ENCODE results near the gene GNG14.
"Not testable (repeated sequence)": the region's sequence is repeated elsewhere in the genome, so short reads cannot be mapped to it uniquely, and the experiment has no call there.

The GNG14 gene

DNA sequence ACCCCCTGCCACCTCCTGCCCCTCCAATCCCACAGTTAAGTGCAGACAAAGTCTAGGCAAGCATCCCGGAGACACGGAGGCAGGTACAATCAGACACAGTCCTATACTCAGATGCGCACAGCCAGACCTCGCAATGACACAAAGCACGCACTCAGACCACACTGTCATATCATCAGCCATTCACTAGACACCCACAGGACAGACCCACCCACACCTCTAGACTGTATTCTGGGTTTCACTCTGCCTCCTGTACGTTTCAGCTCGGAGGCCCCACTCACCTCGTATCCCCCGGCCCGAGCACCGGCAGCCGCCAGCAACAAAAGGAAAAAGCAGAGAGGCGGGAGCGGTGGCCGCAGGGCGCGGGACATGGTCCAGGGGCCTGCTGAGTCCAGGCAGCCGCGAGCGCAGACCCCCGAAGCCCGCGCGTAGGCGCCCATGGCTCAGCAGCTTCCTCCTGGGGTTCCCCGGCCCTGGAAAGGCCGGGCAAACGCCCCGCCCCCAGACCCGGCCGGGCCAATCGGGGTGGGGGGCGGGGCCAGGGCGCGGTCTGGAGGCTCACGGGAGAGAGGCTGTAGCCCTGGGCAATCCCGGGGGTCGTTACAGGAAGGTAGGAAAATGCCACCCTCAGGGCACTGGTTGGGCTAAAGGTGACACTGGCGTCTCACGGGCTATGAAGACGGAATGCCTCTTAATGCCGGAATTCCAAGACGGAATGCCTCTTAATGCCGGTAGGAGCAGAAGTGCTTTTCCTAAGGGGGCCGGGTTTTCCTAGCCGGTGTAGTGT is 21.3 kb upstream of the GNG14 start, which contains the start of the genes MAN2B1 and WDR83:
TSS of gene MAN2B1 (minus strand) at position 478 of the 784 bp plus-strand sequence. CDS start at position 437, 41 bp downstream.
TSS of gene WDR83 (plus strand) at position 543 of the 784 bp plus-strand sequence. CDS start 2,984 bp downstream, outside the sequence.
- peak; percentile 51 to 58 for DNase-seq (ENCODE audit: low read depth in 2 of 2, low spot score in 1 of 2)

DNA sequence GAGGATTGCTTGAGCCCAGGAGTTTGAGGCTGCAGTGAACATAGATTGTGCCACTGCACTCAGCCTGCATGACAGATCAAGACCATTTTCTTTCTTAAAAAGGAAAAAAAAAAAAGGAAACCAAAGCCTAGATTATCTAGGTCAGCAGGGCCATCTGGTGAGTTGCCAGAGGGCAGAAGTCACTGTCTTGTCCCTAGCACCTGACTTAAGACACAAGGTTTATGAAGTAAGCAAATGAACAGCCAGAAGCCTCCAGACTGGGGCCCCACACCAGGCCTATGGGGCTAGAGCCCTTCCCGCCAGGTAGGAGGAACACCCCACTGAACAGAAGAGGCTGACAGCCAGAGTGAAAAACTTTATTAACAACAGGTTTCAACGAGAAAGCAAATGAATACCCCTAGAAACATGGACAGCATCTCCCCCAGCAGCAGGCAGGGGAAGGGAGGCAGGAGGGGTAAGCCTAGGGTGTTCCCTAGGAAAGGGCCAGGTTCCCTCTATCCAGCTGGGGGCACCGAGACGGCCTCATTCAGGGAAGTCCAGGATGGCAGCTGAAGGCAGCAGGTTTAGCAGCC is 20.0 kb upstream of the GNG14 start:
- no peak for DNase-seq (ENCODE audit: low read depth in 2 of 2, low spot score in 1 of 2)

DNA sequence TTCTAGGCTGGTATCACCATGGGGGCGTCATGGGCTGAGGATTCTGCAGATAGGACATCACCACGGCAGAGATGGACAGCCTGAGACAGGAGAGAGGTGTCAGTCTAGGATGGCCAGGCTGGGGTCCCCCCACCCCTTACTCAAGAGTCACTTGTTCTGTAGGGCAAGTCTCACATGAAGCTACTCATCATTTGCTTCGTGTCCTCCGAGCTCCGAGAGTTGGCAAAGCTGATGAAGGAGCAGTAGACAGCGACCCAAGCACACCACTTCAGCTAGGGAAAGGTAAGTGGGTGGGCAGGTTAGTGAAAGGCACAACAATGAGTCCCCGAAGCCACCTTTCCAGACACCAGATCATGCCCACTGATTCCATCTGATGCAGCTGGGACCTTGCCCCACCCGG is 19.5 kb upstream of the GNG14 start:
- DNase-seq (ENCODE audit: low read depth in 2 of 2, low spot score in 1 of 2) = no peak

DNA sequence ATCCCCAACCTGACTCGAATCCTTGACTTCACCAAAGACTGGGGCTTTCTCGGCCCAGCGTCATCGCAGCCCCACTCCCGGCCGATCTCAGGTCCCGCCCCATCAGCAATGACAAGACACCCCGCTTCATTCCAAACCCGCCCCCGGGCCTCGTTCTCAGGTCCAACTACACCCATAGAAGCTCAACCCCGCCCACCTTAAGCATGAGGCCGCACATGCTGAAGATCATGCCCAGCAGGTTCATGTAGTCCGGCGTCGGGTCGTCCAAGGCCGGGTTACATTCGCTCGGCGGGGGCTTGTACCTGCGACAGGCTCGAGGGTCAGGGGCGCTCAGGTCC is 18.9 kb upstream of the GNG14 start:
- DNase-seq (ENCODE audit: low read depth in 2 of 2, low spot score in 1 of 2) = peak in 1 of 2 donors; percentile 34

DNA sequence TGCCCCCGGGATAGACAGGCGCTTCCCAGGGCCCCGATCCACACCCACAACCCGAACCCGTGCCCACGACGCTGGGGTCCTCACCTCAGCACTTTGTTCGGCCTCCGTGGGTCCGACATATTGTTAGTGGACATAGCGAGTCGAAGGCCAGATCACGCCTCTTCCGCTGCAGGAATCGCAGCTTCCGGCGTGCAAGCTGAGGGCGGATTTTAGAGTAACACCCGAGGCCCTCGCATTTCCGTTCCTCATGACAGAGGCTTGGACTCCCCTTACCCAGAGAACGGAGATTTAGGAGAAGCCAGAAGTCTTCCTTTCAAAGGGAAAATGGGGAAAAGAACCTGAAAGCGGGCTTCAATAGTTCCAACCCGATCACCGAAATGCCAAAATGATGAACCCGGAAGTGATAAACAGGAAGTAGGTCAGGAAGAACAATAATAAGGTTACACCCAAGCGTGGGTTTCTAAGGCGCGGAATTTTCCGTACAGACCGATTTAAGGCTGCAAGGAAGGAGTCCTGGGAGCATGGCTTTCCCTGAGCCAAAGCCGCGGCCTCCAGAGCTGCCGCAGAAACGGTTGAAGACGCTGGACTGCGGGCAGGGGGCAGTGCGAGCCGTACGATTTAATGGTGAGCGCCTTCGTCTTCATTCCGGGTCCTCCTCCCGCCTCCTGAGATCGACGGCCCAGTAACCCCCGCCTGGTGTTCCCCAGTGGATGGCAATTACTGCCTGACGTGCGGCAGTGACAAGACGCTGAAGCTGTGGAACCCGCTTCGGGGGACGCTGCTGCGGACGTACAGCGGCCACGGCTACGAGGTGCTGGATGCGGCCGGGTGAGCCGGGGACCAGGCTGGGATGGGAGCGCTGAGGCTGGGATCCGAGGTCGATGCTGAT is 18.3 kb upstream of the GNG14 start:
- DNase-seq (ENCODE audit: low read depth in 2 of 2, low spot score in 1 of 2) = peak; percentile 37 to 62

DNA sequence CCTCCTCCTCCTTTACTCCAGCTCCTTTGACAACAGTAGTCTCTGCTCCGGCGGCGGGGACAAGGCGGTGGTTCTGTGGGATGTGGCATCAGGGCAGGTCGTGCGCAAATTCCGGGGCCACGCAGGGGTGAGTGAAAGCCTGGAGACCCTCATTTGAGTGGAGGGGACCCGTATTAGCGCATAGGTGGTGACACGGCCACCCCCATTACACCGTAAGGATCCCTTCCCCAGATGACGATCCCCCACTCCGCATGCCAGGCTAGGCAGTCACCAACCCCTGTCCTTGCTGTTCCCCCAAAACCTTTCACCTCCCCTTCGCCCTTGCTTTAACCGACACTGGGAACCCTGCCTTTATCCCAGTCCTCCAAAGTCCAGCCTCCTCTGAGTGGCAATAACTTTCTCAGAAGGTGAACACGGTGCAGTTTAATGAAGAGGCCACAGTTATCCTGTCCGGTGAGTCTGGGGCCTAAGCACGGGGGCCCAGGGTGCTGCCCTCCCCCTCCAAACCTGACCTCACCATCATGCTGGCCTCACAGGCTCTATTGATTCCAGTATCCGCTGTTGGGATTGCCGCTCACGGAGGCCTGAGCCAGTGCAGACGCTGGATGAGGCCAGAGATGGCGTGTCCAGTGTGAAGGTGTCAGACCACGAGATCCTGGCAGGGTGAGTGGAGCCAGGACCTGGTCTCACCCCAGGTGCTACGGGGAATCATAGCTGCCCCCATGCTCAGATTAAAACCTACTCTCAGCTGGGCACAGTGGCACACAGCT is 17.5 kb upstream of the GNG14 start:
- DNase-seq (ENCODE audit: low read depth in 2 of 2, low spot score in 1 of 2) = no peak

DNA sequence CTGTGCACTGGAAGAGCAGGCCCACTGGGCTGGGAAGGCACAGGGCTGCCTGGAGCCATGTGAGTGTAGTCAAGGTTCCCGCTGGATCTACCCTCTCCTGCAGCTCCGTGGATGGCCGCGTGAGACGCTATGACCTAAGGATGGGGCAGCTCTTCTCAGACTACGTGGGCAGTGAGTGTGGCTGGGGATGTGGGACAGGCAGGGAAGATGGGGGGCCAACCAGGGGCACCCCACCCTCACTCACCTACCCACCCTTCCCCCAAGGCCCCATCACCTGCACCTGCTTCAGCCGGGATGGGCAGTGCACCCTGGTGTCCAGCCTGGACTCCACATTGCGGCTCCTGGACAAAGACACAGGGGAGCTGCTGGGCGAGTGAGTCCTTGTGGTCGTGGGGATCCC is 15.1 kb upstream of the GNG14 start:
- DNase-seq (ENCODE audit: low read depth in 2 of 2, low spot score in 1 of 2) = no peak

DNA sequence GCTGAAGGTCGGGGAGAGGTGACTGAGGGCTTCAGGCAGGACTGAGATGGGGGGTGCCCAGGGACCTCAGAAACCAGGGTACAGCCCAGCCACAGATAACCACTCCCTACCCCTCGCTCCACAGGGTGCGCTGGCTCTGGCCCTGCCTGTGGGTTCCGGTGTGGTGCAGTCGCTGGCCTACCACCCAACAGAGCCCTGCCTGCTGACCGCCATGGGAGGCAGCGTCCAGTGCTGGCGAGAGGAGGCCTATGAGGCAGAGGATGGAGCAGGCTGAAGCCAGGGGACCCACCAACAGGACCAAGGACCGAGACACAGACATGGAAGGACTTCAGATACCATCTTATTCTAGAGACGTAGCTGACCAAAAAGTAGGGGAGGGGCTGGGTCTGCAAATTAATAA is 12.4 kb upstream of the GNG14 start:
- no peak for DNase-seq (ENCODE audit: low read depth in 2 of 2, low spot score in 1 of 2)

DNA sequence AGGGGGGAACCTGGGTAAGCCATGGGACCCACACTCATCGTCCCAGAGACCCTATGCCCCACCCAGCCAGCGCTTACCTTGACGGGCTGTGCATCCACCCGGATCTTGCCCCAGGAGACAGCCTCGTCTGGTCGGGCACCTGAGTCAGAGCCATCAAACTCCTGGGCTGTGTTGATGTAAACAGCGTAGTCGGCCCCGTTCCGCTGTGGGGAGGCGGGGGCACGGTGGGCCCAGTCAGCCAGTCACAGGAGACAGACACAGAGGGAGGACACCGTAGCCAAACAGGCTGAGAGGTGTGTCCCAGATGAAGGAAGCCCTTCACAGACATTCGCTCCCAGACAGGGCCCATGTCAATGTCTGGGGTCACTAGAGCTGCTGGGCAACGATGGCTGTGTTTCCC is 11.9 kb upstream of the GNG14 start:
- no peak for DNase-seq (ENCODE audit: low read depth in 2 of 2, low spot score in 1 of 2)

DNA sequence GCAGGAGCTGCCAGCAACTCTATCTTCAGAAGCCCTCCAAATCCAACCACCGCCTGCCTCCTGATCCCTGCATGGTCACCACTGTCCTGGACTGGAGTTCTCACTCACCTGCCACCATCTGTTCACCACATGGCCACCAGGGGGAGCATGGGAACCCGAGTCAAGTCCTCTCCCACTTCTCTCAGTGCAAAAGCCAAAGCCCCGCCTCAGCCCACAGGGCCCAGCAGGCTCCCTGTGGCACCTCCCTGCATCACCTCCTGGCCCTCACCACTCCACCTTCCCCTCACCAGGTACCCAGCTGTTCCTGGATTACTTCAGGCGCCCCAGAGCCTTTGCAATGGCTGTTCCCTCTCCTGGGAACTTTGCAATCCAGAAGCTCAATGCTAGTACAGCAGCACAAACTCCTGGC is 11.4 kb upstream of the GNG14 start:
- peak; percentile 73 to 77 for DNase-seq (ENCODE audit: low read depth in 2 of 2, low spot score in 1 of 2)

DNA sequence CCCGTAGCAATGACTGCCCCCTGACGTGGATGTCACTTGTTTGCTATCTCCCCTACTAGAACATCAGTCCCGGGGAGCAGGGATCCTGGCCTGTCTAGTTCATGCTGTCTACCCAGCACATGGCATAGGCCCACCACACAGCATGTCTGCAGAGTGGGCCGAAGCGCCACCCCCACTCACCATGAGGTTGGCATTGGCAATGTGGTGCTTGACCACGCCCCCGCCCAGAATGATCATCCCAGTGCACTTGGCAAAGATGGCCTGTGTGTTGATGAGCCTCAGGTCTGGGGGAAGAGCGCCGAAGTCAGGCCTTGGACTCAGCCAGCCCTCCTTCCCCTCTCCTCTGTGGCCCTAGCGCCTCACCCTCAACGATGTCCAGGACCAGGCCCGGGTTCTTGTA is 10.9 kb upstream of the GNG14 start:
- no peak for DNase-seq (ENCODE audit: low read depth in 2 of 2, low spot score in 1 of 2)

DNA sequence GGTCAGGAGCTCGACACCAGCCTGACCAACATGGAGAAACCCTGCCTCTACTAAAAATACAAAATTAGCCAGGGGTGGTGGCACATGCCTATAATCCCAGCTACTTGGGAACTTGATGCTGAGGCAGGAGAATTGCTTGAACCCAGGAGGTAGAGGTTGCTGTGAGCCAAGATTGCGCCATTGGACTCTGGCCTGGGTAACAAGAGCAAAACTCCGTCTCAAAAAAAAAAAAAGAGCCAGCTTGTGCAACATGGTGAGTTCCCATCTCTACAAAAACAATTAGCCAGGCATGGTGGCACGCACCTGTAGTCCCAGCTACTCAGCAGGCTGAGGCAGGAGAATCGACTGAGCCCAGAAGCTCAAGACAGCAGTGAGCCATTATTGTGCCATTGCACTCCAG is 9.8 kb upstream of the GNG14 start:
- DNase-seq (ENCODE audit: low read depth in 2 of 2, low spot score in 1 of 2) = not testable (repeated sequence)

DNA sequence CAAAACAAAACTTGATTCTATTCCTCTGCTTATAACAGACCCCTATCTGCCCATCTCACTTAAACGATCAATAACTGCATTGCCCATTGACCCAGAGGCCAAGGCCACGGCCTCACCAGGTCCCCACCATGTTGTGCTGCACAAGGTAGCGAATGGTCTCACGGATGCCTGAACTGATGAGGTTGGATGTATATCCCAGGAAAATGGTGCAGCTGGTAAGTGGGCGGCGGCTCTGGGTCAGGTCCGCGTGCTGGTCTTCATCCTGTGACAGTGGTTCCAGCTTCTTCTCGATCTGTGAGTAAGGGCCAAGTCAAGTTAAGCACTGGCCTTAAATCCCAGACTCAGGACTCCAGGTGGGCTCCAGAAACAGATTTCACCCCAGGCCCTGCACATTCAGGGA is 7.8 kb upstream of the GNG14 start:
- no peak for DNase-seq (ENCODE audit: low read depth in 2 of 2, low spot score in 1 of 2)

DNA sequence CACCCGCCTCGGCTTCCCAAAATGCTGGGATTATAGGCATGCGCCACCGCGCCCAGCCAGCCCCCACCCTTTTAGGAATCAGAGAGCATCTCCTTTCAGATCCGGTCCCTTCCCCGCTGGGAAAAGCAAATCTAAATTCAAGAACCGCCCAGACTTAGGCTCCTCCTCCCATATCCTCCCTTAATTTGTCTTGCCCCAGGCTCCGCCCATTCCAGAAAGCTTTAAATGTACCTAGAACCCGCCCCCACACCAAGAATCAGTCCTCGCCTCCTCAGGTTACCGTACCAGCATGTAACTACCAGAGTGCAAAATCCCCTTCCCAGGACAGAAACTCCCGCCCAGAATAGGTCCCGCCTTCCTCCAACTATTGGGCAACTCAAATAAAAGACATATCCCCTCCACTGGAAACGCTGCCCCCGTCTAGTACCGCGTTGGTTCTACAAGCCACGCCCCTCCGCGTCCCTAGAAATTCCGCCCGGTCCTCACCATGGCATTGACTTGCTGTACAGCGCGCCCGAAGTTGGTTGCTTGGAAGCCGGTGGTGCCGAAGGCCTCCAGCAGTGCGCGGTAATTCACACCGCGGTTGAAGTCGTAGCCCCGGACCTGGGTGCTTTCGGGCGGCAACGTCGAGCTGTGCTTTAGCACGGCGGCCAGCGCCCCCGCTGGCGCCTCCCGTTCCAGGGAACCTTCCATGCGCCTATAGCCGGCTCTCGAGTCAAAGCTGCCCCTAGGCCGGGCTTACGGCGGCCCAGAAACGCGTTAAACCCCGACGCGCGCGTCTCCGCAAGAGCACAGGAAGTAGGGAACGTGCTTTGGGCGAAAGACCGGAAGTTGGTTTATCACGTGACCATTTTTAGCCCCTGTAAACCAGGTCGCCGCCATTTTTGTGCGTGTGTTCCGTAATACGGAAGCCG is 6.5 kb upstream of the GNG14 start, which contains the start of gene DHPS:
TSS of gene DHPS (minus strand) at position 807 of the 914 bp plus-strand sequence. CDS start at position 693, 114 bp downstream.
- peak; percentile 73 to 79 for DNase-seq (ENCODE audit: low read depth in 2 of 2, low spot score in 1 of 2)

DNA sequence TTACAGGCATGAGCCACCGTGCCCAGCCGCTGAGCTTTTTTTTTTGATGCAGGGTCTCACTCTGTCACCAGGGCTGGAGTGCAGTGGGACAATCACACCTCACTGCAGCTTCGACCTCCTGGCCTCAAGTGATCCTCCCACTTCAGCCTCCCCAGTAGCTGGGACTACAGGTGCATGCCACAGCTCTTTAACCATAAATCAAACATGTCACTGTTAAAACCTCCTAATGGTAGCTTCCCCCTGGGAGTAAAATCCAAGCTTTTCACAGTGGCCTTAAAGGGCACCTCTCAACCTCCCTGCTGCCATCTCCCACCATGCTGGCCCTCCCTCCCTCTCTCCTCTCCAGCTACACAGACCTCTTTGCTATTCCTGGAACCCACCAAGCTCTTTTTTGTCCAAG is 2.0 kb upstream of the GNG14 start:
- no peak for DNase-seq (ENCODE audit: low read depth in 2 of 2, low spot score in 1 of 2)

DNA sequence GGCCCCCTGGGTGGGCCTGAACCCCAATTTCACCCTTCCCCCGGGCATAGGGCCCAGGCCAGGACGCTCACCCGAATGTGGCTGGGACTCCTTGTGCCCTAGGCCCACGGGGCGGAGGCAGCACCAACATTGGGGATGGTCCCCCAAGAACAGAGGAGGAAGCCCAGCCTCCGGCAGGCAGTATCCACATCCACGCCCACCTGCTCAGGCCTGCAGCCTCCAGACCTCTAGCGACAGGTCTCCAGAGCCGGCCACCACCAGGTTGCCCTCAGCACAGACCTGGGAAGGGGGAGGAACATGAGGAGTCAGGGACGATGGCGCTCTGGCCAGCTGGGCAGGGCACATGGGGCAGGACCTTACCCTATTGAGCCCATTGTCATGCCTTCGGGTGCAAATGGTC is 1.2 kb downstream of the GNG14 start:
- no peak for DNase-seq (ENCODE audit: low read depth in 2 of 2, low spot score in 1 of 2)

DNA sequence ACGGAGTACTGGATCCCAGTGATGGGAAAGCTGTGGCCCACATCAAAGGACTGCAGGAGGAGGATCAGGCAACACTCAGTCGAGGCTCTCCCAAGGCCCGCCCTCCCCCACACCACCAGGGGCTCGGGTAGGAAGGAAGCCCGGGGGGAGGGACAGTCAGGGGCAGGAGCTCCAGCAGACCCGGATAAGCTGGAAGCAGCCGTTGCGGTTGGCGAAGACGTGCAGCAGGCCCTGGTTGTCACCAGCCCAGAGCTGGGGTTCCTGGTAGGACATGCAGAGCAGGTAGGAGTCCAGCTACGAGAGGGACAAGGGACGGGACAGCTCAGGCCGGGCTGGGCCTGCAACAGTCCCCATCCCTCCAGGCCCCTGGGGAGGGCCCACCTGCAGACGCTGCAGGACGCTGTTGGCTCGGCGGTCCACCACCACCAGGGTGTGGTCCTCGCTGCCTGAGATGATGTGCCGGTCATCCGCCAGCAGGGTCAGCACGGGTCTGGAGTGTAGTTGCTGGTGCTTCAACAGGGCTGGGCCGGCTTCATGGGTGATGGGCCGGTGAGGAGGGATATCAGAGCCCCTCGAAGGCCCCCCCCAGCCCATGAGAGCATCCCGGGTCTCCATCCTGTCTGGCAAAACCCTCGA is 1.9 kb downstream of the GNG14 start:
- no peak for DNase-seq (ENCODE audit: low read depth in 2 of 2, low spot score in 1 of 2)

DNA sequence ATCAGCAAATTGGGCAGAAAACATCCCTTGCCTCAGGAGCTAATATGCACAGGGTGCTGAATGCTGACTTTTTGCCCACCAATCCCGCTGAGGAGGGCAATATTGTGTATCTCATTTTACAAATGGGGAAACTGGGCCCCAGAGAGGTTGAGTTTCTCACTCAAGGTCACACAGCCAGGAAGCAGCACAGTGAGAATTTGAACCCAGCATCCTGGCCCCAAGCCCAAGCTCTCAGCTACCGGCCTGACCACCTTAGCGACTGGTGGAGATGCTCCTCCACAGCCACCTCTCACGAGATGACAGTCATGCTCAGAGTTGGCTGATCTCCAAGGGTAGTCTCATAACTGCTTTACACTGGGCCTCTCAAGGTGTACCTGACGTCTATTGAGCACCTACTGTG is 5.2 kb downstream of the GNG14 start:
- no peak for DNase-seq (ENCODE audit: low read depth in 2 of 2, low spot score in 1 of 2)

DNA sequence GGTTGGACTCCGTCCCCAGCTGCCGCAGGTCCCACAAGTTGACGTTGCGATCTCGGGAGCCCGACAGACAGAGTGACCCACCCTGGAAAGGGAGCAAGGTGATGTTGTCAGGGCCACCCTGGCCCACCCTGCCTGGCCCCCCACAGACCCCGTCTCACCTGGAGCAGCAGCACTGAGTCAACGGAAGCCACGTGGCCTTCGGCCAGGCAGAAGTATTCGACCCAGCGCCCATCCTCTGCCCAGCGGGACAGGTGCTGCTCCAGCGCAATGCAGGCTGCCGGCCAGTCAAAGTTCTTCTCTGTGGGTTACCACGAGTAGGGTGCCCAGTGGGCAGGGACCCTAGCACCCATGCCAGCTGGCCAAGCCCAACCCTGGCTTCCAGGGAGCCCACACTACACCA is 6.8 kb downstream of the GNG14 start:
- no peak for DNase-seq (ENCODE audit: low read depth in 2 of 2, low spot score in 1 of 2)
